ENCODE results near the gene CMSS1. TPM values are rescaled to one million over a fixed set of nuclear protein-coding genes. Genes with fewer than 3 reads are reported as not detected.
"Not testable (repeated sequence)": the region's sequence is repeated elsewhere in the genome, so short reads cannot be mapped to it uniquely, and the experiment has no call there.

Gene CMSS1
- polyA plus RNA-seq, 1 donor, result 20.2 TPM

- Histone ChIP-seq H3K27me3 (ENCODE audit: control insufficient read depth, insufficient read depth, low read length) (no peaks in the 10 kb centered on the region), H3K9me3 (ENCODE audit: control insufficient read depth, low read depth, low read length) (no peaks in the 10 kb centered on the region), H3K27ac (ENCODE audit: low read length) (peak overlapping the region; percentile 81), H3K4me1 (ENCODE audit: control insufficient read depth, insufficient read depth, low read length) (peaks cover 27% of the 10 kb centered on the region), H3K4me3 (ENCODE audit: low read length) (no peak overlapping the region), H3K36me3 (ENCODE audit: control insufficient read depth, insufficient read depth, low read length) (no peaks in the 10 kb centered on the region)
- DNase-seq, result no peak
- no CpG with 5 or more reads among the region's 3 CpGs for WGBS (ENCODE audit: insufficient coverage, low lambda C conversion rate)
These were observed 230.6 kb downstream of the CMSS1 start for GRCh38 chr3:100048248-100048647.

DNA sequence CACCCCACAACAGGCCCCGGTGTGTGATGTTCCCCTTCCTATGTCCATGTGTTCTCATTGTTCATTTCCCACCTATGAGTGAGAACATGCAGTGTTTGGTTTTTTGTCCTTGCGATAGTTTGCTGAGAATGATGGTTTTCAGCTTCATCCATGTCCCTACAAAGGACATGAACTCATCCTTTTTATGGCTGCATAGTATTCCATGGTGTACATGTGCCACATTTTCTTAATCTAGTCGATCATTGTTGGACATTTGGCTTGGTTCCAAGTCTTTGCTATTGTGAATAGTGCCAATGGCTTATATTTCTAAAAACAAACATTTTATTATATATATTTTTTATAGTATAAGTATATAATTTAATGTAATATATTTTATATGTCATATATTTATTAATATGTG, 233.9 kb downstream of the CMSS1 start:
- H3K4me3 ChIP-seq (ENCODE audit: low read length); H3K27me3 ChIP-seq (ENCODE audit: control insufficient read depth, insufficient read depth, low read length); H3K27ac ChIP-seq (ENCODE audit: low read length); H3K36me3 ChIP-seq (ENCODE audit: control insufficient read depth, insufficient read depth, low read length); DNase-seq; H3K9me3 ChIP-seq (ENCODE audit: control insufficient read depth, low read depth, low read length): not testable (repeated sequence)
- WGBS (ENCODE audit: insufficient coverage, low lambda C conversion rate), result no CpG with 5 or more reads among the region's 3 CpGs
- peaks cover 42% of the 10 kb centered on the region for H3K4me1 ChIP-seq (ENCODE audit: control insufficient read depth, insufficient read depth, low read length)

DNA sequence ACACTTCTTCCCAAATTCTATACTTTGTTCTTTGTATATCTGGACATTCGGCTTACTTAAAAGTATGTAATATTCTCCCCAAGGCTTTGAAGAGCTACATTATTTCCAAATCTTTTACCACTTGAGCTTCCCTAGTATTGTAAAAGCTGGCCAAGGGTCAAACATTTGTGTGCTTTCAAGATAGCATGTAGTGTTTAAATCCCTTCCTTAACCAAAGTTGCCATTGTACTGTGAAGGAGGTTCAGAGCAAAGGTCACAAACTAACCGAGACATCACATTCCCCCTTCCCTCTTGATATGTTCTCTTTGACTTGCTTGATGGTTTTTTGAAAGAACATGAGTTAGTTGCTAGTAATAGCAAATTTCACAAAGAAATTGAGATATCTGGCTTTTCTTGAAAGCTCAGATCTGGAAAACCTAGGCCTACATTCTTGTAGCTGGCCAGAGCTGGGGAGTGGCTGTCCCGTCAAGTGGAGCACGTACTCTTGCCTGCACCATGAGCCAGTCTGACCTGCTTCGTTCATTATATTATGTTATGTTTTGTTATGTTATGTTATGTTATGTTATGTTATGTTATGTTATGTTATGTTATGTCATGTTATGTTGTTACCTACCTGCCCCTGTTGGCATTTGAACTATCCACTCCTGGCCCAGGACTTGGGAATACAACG, 236.4 kb downstream of the CMSS1 start:
- Histone ChIP-seq H3K27ac (ENCODE audit: low read length) (peak overlapping the region; percentile 39), H3K36me3 (ENCODE audit: control insufficient read depth, insufficient read depth, low read length) (no peaks in the 10 kb centered on the region), H3K27me3 (ENCODE audit: control insufficient read depth, insufficient read depth, low read length) (no peaks in the 10 kb centered on the region), H3K4me1 (ENCODE audit: control insufficient read depth, insufficient read depth, low read length) (peaks cover 23% of the 10 kb centered on the region), H3K4me3 (ENCODE audit: low read length) (no peak overlapping the region), H3K9me3 (ENCODE audit: control insufficient read depth, low read depth, low read length) (no peaks in the 10 kb centered on the region)
- peak; percentile 76 to 90 for DNase-seq
- 20% methylated on average over 1 of the region's 6 CpGs for WGBS (ENCODE audit: insufficient coverage, low lambda C conversion rate)

GRCh38 chr3:100057716-100058575, 240.3 kb downstream of the CMSS1 start:
- H3K27me3 ChIP-seq (ENCODE audit: control insufficient read depth, insufficient read depth, low read length), result no peaks in the 10 kb centered on the region
- H3K36me3 ChIP-seq (ENCODE audit: control insufficient read depth, insufficient read depth, low read length), result no peaks in the 10 kb centered on the region
- peaks cover 25% of the 10 kb centered on the region for H3K4me1 ChIP-seq (ENCODE audit: control insufficient read depth, insufficient read depth, low read length)
- H3K4me3 ChIP-seq (ENCODE audit: low read length), result no peak overlapping the region
- DNase-seq, result no peak
- WGBS (ENCODE audit: insufficient coverage, low lambda C conversion rate), result 87% methylated on average over 3 of the region's 8 CpGs
- H3K27ac ChIP-seq (ENCODE audit: low read length), result no peak overlapping the region
- no peaks in the 10 kb centered on the region for H3K9me3 ChIP-seq (ENCODE audit: control insufficient read depth, low read depth, low read length)

DNA sequence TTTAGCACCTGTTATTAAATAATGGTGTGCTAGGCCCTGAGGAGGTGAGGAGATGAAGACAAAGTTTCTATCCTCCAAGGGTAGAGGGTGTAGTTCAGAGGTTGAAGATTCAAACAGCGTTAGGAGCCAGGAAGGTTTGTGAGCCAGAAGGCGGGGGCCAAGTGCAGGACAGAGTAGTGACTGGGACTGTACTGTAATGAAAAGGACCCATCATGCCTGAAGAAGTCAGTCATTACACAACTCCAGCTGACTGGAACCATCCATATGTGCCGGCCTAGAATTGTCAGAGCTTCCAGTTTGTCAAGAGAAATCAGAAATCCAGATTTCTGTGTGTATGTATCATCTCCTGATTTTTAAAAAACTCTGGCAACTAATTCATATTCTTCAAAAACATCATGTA, 241.8 kb downstream of the CMSS1 start:
- Histone ChIP-seq H3K4me3 (ENCODE audit: low read length) (no peak overlapping the region), H3K36me3 (ENCODE audit: control insufficient read depth, insufficient read depth, low read length) (no peaks in the 10 kb centered on the region), H3K27ac (ENCODE audit: low read length) (no peak overlapping the region), H3K4me1 (ENCODE audit: control insufficient read depth, insufficient read depth, low read length) (peaks cover 10% of the 10 kb centered on the region), H3K27me3 (ENCODE audit: control insufficient read depth, insufficient read depth, low read length) (no peaks in the 10 kb centered on the region), H3K9me3 (ENCODE audit: control insufficient read depth, low read depth, low read length) (no peaks in the 10 kb centered on the region)
- DNase-seq, result no peak
- no CpG with 5 or more reads among the region's 3 CpGs for WGBS (ENCODE audit: insufficient coverage, low lambda C conversion rate)

DNA sequence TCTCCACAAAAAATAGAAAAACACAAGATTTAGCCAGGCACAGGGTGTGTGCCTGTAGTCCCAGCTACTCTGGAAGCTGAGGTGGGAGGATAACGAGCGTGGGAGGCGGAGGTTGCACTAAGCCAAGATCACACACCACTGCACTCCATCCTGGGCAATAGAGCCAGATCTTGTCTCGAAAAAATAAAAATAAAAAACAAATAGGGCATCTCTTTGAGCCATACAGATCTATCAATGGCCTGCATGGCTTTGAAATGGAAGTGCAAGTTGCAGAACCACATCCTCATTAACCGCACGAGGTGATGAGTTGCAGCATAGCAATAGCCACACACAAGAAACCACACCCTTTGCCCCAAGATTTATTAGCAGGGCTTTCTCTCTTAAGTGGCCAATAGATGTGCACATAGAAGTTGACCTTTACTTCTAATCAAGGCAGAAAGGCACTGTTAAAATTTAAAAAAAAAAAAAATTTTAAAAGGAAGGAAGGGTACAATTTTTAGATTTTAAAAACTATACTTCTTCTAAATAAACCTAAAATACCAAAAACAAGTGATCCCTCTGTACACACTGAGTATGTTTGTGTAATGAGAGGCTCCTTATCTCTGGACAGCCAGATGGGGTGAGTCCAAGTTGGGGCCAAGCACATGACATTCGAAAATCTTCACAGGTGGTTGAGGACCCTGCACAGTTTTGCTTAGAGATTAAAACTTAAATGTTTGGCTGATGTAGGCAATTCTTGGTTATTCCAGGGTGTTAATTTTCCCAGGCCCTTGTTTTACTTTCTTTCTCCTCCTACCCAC, 243.2 kb downstream of the CMSS1 start:
- Histone ChIP-seq H3K36me3 (ENCODE audit: control insufficient read depth, insufficient read depth, low read length) (no peaks in the 10 kb centered on the region), H3K4me1 (ENCODE audit: control insufficient read depth, insufficient read depth, low read length) (peaks cover 4% of the 10 kb centered on the region), H3K27ac (ENCODE audit: low read length) (no peak overlapping the region), H3K27me3 (ENCODE audit: control insufficient read depth, insufficient read depth, low read length) (no peaks in the 10 kb centered on the region), H3K9me3 (ENCODE audit: control insufficient read depth, low read depth, low read length) (no peaks in the 10 kb centered on the region), H3K4me3 (ENCODE audit: low read length) (no peak overlapping the region)
- peak; percentile 53 to 58 for DNase-seq
- no CpG with 5 or more reads among the region's 7 CpGs for WGBS (ENCODE audit: insufficient coverage, low lambda C conversion rate)

DNA sequence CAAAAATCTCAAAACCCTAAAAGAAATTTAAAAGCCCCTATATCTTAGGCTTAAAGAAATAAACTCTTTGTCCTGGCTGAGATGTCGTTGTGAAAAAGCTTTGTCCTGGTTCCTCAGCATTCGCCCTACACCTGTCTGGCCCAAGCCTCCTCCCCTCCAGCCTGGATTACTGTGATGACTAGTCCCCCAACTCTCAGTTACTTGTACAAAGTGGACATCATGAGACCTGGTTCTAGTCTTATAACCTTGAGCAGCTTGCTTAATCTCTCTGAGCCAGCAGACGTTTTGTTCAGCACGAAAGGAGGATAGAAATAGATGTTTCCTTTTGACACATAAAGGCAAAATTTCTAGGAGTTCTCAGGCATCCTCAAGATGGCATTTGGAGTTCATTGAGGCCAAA, 245.0 kb downstream of the CMSS1 start:
- no peaks in the 10 kb centered on the region for H3K9me3 ChIP-seq (ENCODE audit: control insufficient read depth, low read depth, low read length)
- no peak overlapping the region for H3K27ac ChIP-seq (ENCODE audit: low read length)
- H3K27me3 ChIP-seq (ENCODE audit: control insufficient read depth, insufficient read depth, low read length), result no peaks in the 10 kb centered on the region
- H3K4me1 ChIP-seq (ENCODE audit: control insufficient read depth, insufficient read depth, low read length), result peaks cover 12% of the 10 kb centered on the region
- 100% methylated on average over 2 of the region's 4 CpGs for WGBS (ENCODE audit: insufficient coverage, low lambda C conversion rate)
- DNase-seq, result no peak
- H3K4me3 ChIP-seq (ENCODE audit: low read length), result no peak overlapping the region
- no peaks in the 10 kb centered on the region for H3K36me3 ChIP-seq (ENCODE audit: control insufficient read depth, insufficient read depth, low read length)

- WGBS (ENCODE audit: insufficient coverage, low lambda C conversion rate), result 79% methylated on average over 4 of the region's 7 CpGs
- H3K27ac ChIP-seq (ENCODE audit: low read length), result peak overlapping the region; percentile 41
- H3K4me3 ChIP-seq (ENCODE audit: low read length), result no peak overlapping the region
These were observed 246.3 kb downstream of the CMSS1 start for GRCh38 chr3:100063929-100064461.

DNA sequence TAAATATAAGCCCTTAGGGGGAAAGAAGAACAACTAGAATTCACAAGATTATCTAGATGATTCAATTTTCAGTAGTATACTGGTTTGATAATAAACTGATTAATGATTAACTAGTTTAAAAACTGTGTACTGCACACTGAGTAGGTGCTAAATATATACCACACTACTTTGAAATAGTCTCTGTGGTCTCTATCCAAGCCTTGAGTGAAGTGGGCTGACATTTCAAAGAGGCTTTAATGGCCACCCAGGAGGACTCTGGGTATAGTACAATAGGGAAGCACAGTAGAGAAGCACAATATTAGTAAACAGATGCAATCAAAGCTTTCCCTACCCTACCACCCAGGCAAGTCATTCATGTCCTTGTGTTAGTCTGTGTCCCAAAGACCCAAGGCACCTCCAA, 249.9 kb downstream of the CMSS1 start:
- Histone ChIP-seq H3K27me3 (ENCODE audit: control insufficient read depth, insufficient read depth, low read length) (no peaks in the 10 kb centered on the region), H3K9me3 (ENCODE audit: control insufficient read depth, low read depth, low read length) (no peaks in the 10 kb centered on the region), H3K27ac (ENCODE audit: low read length) (no peak overlapping the region), H3K36me3 (ENCODE audit: control insufficient read depth, insufficient read depth, low read length) (no peaks in the 10 kb centered on the region), H3K4me1 (ENCODE audit: control insufficient read depth, insufficient read depth, low read length) (peaks cover 16% of the 10 kb centered on the region), H3K4me3 (ENCODE audit: low read length) (no peak overlapping the region)
- no peak for DNase-seq

More at GRCh38 chr3:100063929-100064461, 246.3 kb downstream of the CMSS1 start:
- Histone ChIP-seq H3K36me3 (ENCODE audit: control insufficient read depth, insufficient read depth, low read length) (no peaks in the 10 kb centered on the region), H3K9me3 (ENCODE audit: control insufficient read depth, low read depth, low read length) (no peaks in the 10 kb centered on the region), H3K27me3 (ENCODE audit: control insufficient read depth, insufficient read depth, low read length) (no peaks in the 10 kb centered on the region), H3K4me1 (ENCODE audit: control insufficient read depth, insufficient read depth, low read length) (peaks cover 16% of the 10 kb centered on the region)
- peak in 1 of 2 donors; percentile 44 for DNase-seq

- no CpG with 5 or more reads among the region's 5 CpGs for WGBS (ENCODE audit: insufficient coverage, low lambda C conversion rate)
- H3K27ac ChIP-seq (ENCODE audit: low read length), result no peak overlapping the region
These were observed 251.2 kb downstream of the CMSS1 start for GRCh38 chr3:100068826-100069225.

More at GRCh38 chr3:100068826-100069225, 251.2 kb downstream of the CMSS1 start:
- peak; percentile 65 to 72 for DNase-seq
- H3K4me1 ChIP-seq (ENCODE audit: control insufficient read depth, insufficient read depth, low read length), result peaks cover 21% of the 10 kb centered on the region
- no peaks in the 10 kb centered on the region for H3K36me3 ChIP-seq (ENCODE audit: control insufficient read depth, insufficient read depth, low read length)
- H3K27me3 ChIP-seq (ENCODE audit: control insufficient read depth, insufficient read depth, low read length), result no peaks in the 10 kb centered on the region
- no peaks in the 10 kb centered on the region for H3K9me3 ChIP-seq (ENCODE audit: control insufficient read depth, low read depth, low read length)
- no peak overlapping the region for H3K4me3 ChIP-seq (ENCODE audit: low read length)
